ENCODE measurements around the gene FRAT1.
"Not testable (repeated sequence)": the region's sequence is repeated elsewhere in the genome, so short reads cannot be mapped to it uniquely, and the experiment has no call there.

DNA sequence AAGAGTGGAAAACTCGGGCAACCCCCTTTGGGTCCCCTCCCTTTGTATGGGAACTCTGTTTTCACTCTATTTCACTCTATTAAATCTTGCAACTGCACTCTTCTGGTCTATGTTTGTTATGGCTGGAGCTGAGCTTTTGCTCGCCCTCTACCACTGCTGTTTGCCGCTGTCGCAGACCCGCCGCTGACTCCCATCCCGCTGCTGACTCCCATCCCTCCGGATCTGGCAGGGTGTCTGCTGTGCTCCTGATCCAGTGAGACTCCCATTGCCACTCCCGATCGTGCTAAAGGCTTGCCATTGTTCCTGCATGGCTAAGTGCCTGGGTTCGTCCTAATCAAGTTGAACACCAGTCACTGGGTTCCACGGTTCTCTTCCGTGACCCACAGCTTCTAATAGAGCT, 29.0 kb upstream of the FRAT1 start:
- TF ChIP-seq, protein P1, sequence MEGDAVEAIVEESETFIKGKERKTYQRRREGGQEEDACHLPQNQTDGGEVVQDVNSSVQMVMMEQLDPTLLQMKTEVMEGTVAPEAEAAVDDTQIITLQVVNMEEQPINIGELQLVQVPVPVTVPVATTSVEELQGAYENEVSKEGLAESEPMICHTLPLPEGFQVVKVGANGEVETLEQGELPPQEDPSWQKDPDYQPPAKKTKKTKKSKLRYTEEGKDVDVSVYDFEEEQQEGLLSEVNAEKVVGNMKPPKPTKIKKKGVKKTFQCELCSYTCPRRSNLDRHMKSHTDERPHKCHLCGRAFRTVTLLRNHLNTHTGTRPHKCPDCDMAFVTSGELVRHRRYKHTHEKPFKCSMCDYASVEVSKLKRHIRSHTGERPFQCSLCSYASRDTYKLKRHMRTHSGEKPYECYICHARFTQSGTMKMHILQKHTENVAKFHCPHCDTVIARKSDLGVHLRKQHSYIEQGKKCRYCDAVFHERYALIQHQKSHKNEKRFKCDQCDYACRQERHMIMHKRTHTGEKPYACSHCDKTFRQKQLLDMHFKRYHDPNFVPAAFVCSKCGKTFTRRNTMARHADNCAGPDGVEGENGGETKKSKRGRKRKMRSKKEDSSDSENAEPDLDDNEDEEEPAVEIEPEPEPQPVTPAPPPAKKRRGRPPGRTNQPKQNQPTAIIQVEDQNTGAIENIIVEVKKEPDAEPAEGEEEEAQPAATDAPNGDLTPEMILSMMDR (IDR thresholded peaks at IDR 0.05) = not testable (repeated sequence)
- TF ChIP-seq TP53 (CRISPR knock-in tag; IDR thresholded peaks at IDR 0.05); KDM1A (IDR thresholded peaks at IDR 0.05; ENCODE audit: low read depth); ESRRA (IDR thresholded peaks at IDR 0.05; ENCODE audit: borderline replicate concordance, low read length): not testable (repeated sequence)
- TF ChIP-seq, protein P2, sequence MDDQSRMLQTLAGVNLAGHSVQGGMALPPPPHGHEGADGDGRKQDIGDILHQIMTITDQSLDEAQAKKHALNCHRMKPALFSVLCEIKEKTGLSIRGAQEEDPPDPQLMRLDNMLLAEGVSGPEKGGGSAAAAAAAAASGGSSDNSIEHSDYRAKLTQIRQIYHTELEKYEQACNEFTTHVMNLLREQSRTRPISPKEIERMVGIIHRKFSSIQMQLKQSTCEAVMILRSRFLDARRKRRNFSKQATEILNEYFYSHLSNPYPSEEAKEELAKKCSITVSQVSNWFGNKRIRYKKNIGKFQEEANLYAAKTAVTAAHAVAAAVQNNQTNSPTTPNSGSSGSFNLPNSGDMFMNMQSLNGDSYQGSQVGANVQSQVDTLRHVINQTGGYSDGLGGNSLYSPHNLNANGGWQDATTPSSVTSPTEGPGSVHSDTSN (IDR thresholded peaks at IDR 0.05) = not testable (repeated sequence)

Data from A549 (cell line).